BLaER1 (cell line): ENCODE data around the gene SENP5.

Experiments
- H3K27ac ChIP-seq: shearing (Covaris generic); formaldehyde crosslinking; 2 replicates; pipeline ENCODE4 v1.8.1; 2022
- H3K27me3 ChIP-seq: shearing (Covaris generic); formaldehyde crosslinking; 2 replicates; pipeline ENCODE4 v1.8.1; 2022
- H3K36me3 ChIP-seq: shearing (Covaris generic); formaldehyde crosslinking; 2 replicates; pipeline ENCODE4 v1.8.1; 2022
- H3K4me1 ChIP-seq: shearing (Covaris generic); formaldehyde crosslinking; 2 replicates; pipeline ENCODE4 v1.8.1; 2022
- H3K4me2 ChIP-seq: shearing (Covaris generic); formaldehyde crosslinking; 2 replicates; pipeline ENCODE4 v1.8.1; 2022
- H3K4me3 ChIP-seq: shearing (Covaris generic); formaldehyde crosslinking; 2 replicates; pipeline ENCODE4 v1.8.1; 2022
- H3K9ac ChIP-seq: shearing (Covaris generic); formaldehyde crosslinking; 2 replicates; pipeline ENCODE4 v1.8.1; 2022
- H3K9me3 ChIP-seq: shearing (Covaris generic); formaldehyde crosslinking; 2 replicates; pipeline ENCODE4 v1.8.1; 2022
- H4K20me1 ChIP-seq: shearing (Covaris generic); formaldehyde crosslinking; 2 replicates; pipeline ENCODE4 v1.8.1; 2022
- Cebpa-rat ChIP-seq: shearing (Covaris generic); IDR thresholded peaks from 2 replicates; pipeline ENCODE4 v1.8.1; 2022

Gene SENP5

GRCh38 chr3:196979545-196979944, 111.8 kb downstream of the SENP5 start:
- peaks cover 22% of the 10 kb centered on the region for H3K9me3 ChIP-seq
- no peaks in the 10 kb centered on the region for H3K4me1 ChIP-seq

GRCh38 chr3:196981657-196982056, 113.9 kb downstream of the SENP5 start:
- H3K4me2 ChIP-seq: no peak overlapping the region
- peaks cover 3% of the 10 kb centered on the region for H3K4me1 ChIP-seq
- no peak overlapping the region for H3K9ac ChIP-seq
- no peaks in the 10 kb centered on the region for H3K27me3 ChIP-seq
- no peak for TF ChIP-seq Cebpa-rat
- peaks cover 22% of the 10 kb centered on the region for H3K9me3 ChIP-seq
- no peak overlapping the region for H3K4me3 ChIP-seq
- no peaks in the 10 kb centered on the region for H4K20me1 ChIP-seq
- no peaks in the 10 kb centered on the region for H3K36me3 ChIP-seq
- H3K27ac ChIP-seq: no peak overlapping the region

More at GRCh38 chr3:196979545-196979944, 111.8 kb downstream of the SENP5 start:
- Histone ChIP-seq H3K27me3 (no peaks in the 10 kb centered on the region), H3K27ac (no peak overlapping the region), H3K36me3 (no peaks in the 10 kb centered on the region), H3K4me2 (no peak overlapping the region), H4K20me1 (no peaks in the 10 kb centered on the region), H3K4me3 (no peak overlapping the region), H3K9ac (no peak overlapping the region)
- TF ChIP-seq Cebpa-rat: no peak

GRCh38 chr3:196983186-196983585, 115.5 kb downstream of the SENP5 start:
- Histone ChIP-seq H3K9ac (no peak overlapping the region), H3K27me3 (no peaks in the 10 kb centered on the region), H3K4me2 (no peak overlapping the region), H4K20me1 (no peaks in the 10 kb centered on the region), H3K9me3 (peaks cover 22% of the 10 kb centered on the region), H3K4me1 (peaks cover 18% of the 10 kb centered on the region), H3K36me3 (no peaks in the 10 kb centered on the region), H3K27ac (no peak overlapping the region), H3K4me3 (no peak overlapping the region)
- no peak for TF ChIP-seq Cebpa-rat
